ENCODE results near the gene FA2H. TPM values are rescaled to one million over a fixed set of nuclear protein-coding genes. Genes with fewer than 3 reads are reported as not detected.

FA2H gene
- total and polyA plus RNA-seq, 7 donors: 0.06 to 0.10 (median 0.07) TPM; not detected in 4

GRCh38 chr16:74691093-74691855 is 83.3 kb downstream of the FA2H start:
- DNase-seq (no peak), ATAC-seq (no peak)
- no peaks in the 10 kb centered on the region for H3K4me1 ChIP-seq
- no peak for TF ChIP-seq CTCF (IDR thresholded peaks at IDR 0.05)
- intact Hi-C loops (cut with DNase I): no loop called here
- no peak overlapping the region for H3K27ac ChIP-seq
- H3K27me3 ChIP-seq (ENCODE audit: insufficient read depth in 3 of 3, low read length in 2 of 3): no peaks in the 10 kb centered on the region
- H3K36me3 ChIP-seq (ENCODE audit: insufficient read depth in 1 of 2, low read depth in 1 of 2): peaks cover 0 to 18% of the 10 kb centered on the region in 2 donors
- WGBS, 3 donors: 66 to 70% (median 69%) methylated on average over 10 of the region's 10 CpGs
- no peaks in the 10 kb centered on the region for H3K9me3 ChIP-seq
- H3K4me3 ChIP-seq: no peak overlapping the region

GRCh38 chr16:74682556-74682955 is 92.1 kb downstream of the FA2H start:
- no peak for DNase-seq
- WGBS, 3 donors: 73 to 81% (median 75%) methylated on average over 11 of the region's 11 CpGs

DNA sequence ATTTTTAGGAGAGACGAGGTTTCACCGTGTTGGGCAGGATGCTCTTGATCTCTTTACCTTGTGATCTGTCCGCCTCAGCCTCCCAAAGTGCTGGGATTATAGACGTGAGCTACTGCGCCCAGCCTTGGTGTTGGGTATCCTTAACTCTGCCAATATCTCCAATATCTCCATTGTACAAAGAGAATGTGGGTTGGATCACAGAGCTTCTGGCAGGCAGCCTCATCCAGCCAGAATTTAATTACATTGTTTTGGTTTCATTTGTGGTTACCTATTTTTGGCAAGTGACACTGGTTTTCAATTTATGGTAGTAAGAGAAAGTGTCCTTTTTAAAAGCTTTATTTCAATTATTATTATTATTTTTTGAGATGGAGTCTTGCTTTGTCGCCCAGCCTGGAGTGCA is 93.9 kb downstream of the FA2H start:
- TF ChIP-seq CTCF (IDR thresholded peaks at IDR 0.05): no peak
- Histone ChIP-seq H3K36me3 (ENCODE audit: insufficient read depth in 1 of 2, low read depth in 1 of 2) (peaks cover 4 to 18% of the 10 kb centered on the region in 2 donors), H3K4me1 (no peaks in the 10 kb centered on the region), H3K9me3 (no peaks in the 10 kb centered on the region), H3K27ac (no peak overlapping the region), H3K27me3 (ENCODE audit: insufficient read depth in 3 of 3, low read length in 2 of 3) (no peaks in the 10 kb centered on the region), H3K4me3 (no peak overlapping the region)
- ATAC-seq (no peak), DNase-seq (no peak)
- intact Hi-C loops (cut with DNase I): no loop called here
- WGBS, 3 donors: 75 to 91% (median 89%) methylated on average over 6 of the region's 6 CpGs

More at GRCh38 chr16:74682556-74682955, 92.1 kb downstream of the FA2H start:
- Histone ChIP-seq H3K27me3 (ENCODE audit: insufficient read depth in 3 of 3, low read length in 2 of 3) (no peaks in the 10 kb centered on the region), H3K4me3 (no peak overlapping the region), H3K4me1 (no peaks in the 10 kb centered on the region), H3K9me3 (no peaks in the 10 kb centered on the region), H3K36me3 (ENCODE audit: insufficient read depth in 1 of 2, low read depth in 1 of 2) (peaks cover 0 to 11% of the 10 kb centered on the region in 2 donors), H3K27ac (no peak overlapping the region)
- TF ChIP-seq CTCF (IDR thresholded peaks at IDR 0.05): no peak
- intact Hi-C loops (cut with DNase I): no loop called here
- ATAC-seq: no peak

- WGBS, 3 donors: 14 to 28% (median 25%) methylated on average over 2 of the region's 2 CpGs
- Histone ChIP-seq H3K27ac (no peak overlapping the region), H3K27me3 (ENCODE audit: insufficient read depth in 3 of 3, low read length in 2 of 3) (no peaks in the 10 kb centered on the region), H3K4me1 (no peaks in the 10 kb centered on the region), H3K4me3 (no peak overlapping the region), H3K36me3 (ENCODE audit: insufficient read depth in 1 of 2, low read depth in 1 of 2) (peaks cover 5 to 24% of the 10 kb centered on the region in 2 donors), H3K9me3 (no peaks in the 10 kb centered on the region)
- no peak for TF ChIP-seq CTCF (IDR thresholded peaks at IDR 0.05)
- intact Hi-C loops (cut with DNase I): no loop called here
- no peak for ATAC-seq
- DNase-seq: no peak
Observed at GRCh38 chr16:74679983-74680382, 94.6 kb downstream of the FA2H start.

GRCh38 chr16:74677868-74678267 is 96.8 kb downstream of the FA2H start:
- intact Hi-C loops (cut with DNase I): no loop called here
- Histone ChIP-seq H3K9me3 (no peaks in the 10 kb centered on the region), H3K27me3 (ENCODE audit: insufficient read depth in 3 of 3, low read length in 2 of 3) (no peaks in the 10 kb centered on the region), H3K36me3 (ENCODE audit: insufficient read depth in 1 of 2, low read depth in 1 of 2) (peaks cover 5 to 39% of the 10 kb centered on the region in 2 donors), H3K4me3 (no peak overlapping the region), H3K4me1 (no peaks in the 10 kb centered on the region), H3K27ac (no peak overlapping the region)
- no peak for ATAC-seq
- DNase-seq: no peak
- no peak for TF ChIP-seq CTCF (IDR thresholded peaks at IDR 0.05)
- WGBS, 3 donors: 94 to 96% (median 95%) methylated on average over 4 of the region's 4 CpGs
